Peyer's patch (tissue), 4 donors: ENCODE results near the gene LDB3. TPM values are rescaled to one million over a fixed set of nuclear protein-coding genes. Genes with fewer than 3 reads are reported as not detected.

ENCODE experiments used
- DNase-seq, 3 donors: peaks; one replicate each; pipeline ENCODE4 v3.0.0-alpha.2; 2017 to 2019
- H3K27ac ChIP-seq, 4 donors: fragments of 200-600 bp; sonication (generic); one replicate each; pipeline ENCODE4 v1.5.1; 2016 to 2019
- H3K27me3 ChIP-seq, 2 donors: fragments of 200-600 bp; sonication (generic); one replicate each; pipeline ENCODE4 v1.5.1; 2019
- H3K36me3 ChIP-seq, 3 donors: fragments of 200-600 bp; sonication (generic); one replicate each; pipeline ENCODE4 v1.5.1; 2016 to 2019
- H3K4me1 ChIP-seq, 4 donors: fragments of 200-600 bp; sonication (generic); one replicate each; pipeline ENCODE4 v1.5.1; 2016 to 2019
- H3K4me3 ChIP-seq, 4 donors: fragments of 200-600 bp; sonication (generic); 1 replicate in 3 of 4; 2 replicates in 1 of 4; pipeline ENCODE4 v1.5.1; 2016 to 2019; ENCODE audit warnings: mild to moderate bottlenecking in 1 of 4
- H3K9me3 ChIP-seq, 4 donors: fragments of 200-600 bp; sonication (generic); one replicate each; pipeline ENCODE4 v1.5.1; 2016 to 2019; ENCODE audit warnings: mild to moderate bottlenecking in 1 of 4
- CTCF ChIP-seq, 6 experiments: fragments of 450-650 bp in 4 of 6; fragments of 200-600 bp in 2 of 6; sonication (generic) in 1 of 6; IDR thresholded peaks; one replicate each; pipeline ENCODE4 v1.5.1; 2017 to 2019; ENCODE audit warnings: antibody characterized with exemption in 6 of 6, mild to moderate bottlenecking in 3 of 6, moderate library complexity in 1 of 6
- POLR2A ChIP-seq, 2 donors: fragments of 450-650 bp; IDR thresholded peaks; one replicate each; pipeline ENCODE4 v1.5.1; 2017; ENCODE audit warnings: antibody characterized with exemption in 2 of 2, mild to moderate bottlenecking in 2 of 2, moderate library complexity in 2 of 2
- total RNA-seq, 4 donors: library from RNA; depleted of rRNA; stranded (reverse); fragments of >200 nt; gene quantifications; one replicate each; pipeline ENCODE4 v1.1.0, GENCODE V29; 2016

LDB3 gene
- total RNA-seq, 4 donors from 2014 or later, result 1.3 to 9.1 (median 2.3) TPM

- H3K4me3 ChIP-seq, result no peak overlapping the region
- TF ChIP-seq CTCF (IDR thresholded peaks at IDR 0.05), result no peak
- TF ChIP-seq POLR2A (IDR thresholded peaks at IDR 0.05), result no peak
- no peaks in the 10 kb centered on the region for H3K9me3 ChIP-seq
- no peaks in the 10 kb centered on the region for H3K27me3 ChIP-seq
- DNase-seq, result no peak
- peak overlapping the region in 1 of 4 donors; percentile 52 for H3K27ac ChIP-seq
- H3K4me1 ChIP-seq, result peaks cover 0 to 12% (median 0%) of the 10 kb centered on the region in 4 donors
- H3K36me3 ChIP-seq, result no peaks in the 10 kb centered on the region
Measured at GRCh38 chr10:86686972-86687371, 18.7 kb downstream of the LDB3 start.

- Histone ChIP-seq H3K4me1 (peaks cover 0 to 12% (median 0%) of the 10 kb centered on the region in 4 donors), H3K27ac (peak overlapping the region in 1 of 4 donors; percentile 52), H3K36me3 (no peaks in the 10 kb centered on the region), H3K9me3 (no peaks in the 10 kb centered on the region), H3K4me3 (no peak overlapping the region), H3K27me3 (no peaks in the 10 kb centered on the region)
- no peak for TF ChIP-seq POLR2A (IDR thresholded peaks at IDR 0.05)
- no peak for TF ChIP-seq CTCF (IDR thresholded peaks at IDR 0.05)
- DNase-seq, result no peak
Measured at GRCh38 chr10:86687750-86688149, 19.4 kb downstream of the LDB3 start.

- H3K36me3 ChIP-seq, result no peaks in the 10 kb centered on the region
- H3K4me3 ChIP-seq, result no peak overlapping the region
- no peaks in the 10 kb centered on the region for H3K9me3 ChIP-seq
- no peaks in the 10 kb centered on the region for H3K27me3 ChIP-seq
- H3K27ac ChIP-seq, result peak overlapping the region in 1 of 4 donors; percentile 52
- peaks cover 0 to 12% (median 0%) of the 10 kb centered on the region in 4 donors for H3K4me1 ChIP-seq
- DNase-seq, result peak in 2 of 3 donors; percentile 42 to 80
- TF ChIP-seq POLR2A (IDR thresholded peaks at IDR 0.05) (no peak), CTCF (IDR thresholded peaks at IDR 0.05) (peak; percentile 67 to 86 (median 82))
Measured at GRCh38 chr10:86688398-86688921, 20.1 kb downstream of the LDB3 start.

GRCh38 chr10:86689146-86689545 lies 20.8 kb downstream of the LDB3 start:
- Histone ChIP-seq H3K27ac (no peak overlapping the region), H3K36me3 (no peaks in the 10 kb centered on the region), H3K4me1 (peaks cover 0 to 12% (median 0%) of the 10 kb centered on the region in 4 donors), H3K4me3 (no peak overlapping the region), H3K9me3 (no peaks in the 10 kb centered on the region), H3K27me3 (no peaks in the 10 kb centered on the region)
- DNase-seq, result no peak
- no peak for TF ChIP-seq CTCF (IDR thresholded peaks at IDR 0.05)
- TF ChIP-seq POLR2A (IDR thresholded peaks at IDR 0.05), result no peak

GRCh38 chr10:86690231-86690630 lies 21.9 kb downstream of the LDB3 start:
- Histone ChIP-seq H3K9me3 (no peaks in the 10 kb centered on the region), H3K27me3 (no peaks in the 10 kb centered on the region), H3K36me3 (no peaks in the 10 kb centered on the region), H3K4me1 (peaks cover 0 to 12% (median 0%) of the 10 kb centered on the region in 4 donors), H3K4me3 (no peak overlapping the region), H3K27ac (no peak overlapping the region)
- DNase-seq, result no peak
- no peak for TF ChIP-seq POLR2A (IDR thresholded peaks at IDR 0.05)
- no peak for TF ChIP-seq CTCF (IDR thresholded peaks at IDR 0.05)
